IMR-90 (cell line): ENCODE results near the gene FAM162A. TPM values are rescaled to one million over a fixed set of nuclear protein-coding genes. Genes with fewer than 3 reads are reported as not detected.

Experiments
- ATAC-seq: fragments of 200-7000 bp; cut with Tn5 transposase; 2 replicates; pipeline ENCODE4 v1.9.1; 2020; ENCODE audit warnings: low read depth, mild to moderate bottlenecking, moderate library complexity
- BruUV-seq: library from RNA; stranded (reverse); fragments of 400-500 nt; replicated peaks from 2 replicates; lab custom pipeline; 2021; lab: Mats Ljungman, UMichigan
- CTCF ChIA-PET: fragments of 300-600 bp; formaldehyde crosslinking; extraction: SDS; loops from one replicate; lab custom pipeline; 2021; ENCODE audit warnings: antibody characterized with exemption; lab: Yijun Ruan, JAX
- POLR2A ChIA-PET: fragments of 300-600 bp; sonication (Branson Sonifier 250); formaldehyde crosslinking; loops from one replicate; lab custom pipeline; 2022; ENCODE audit warnings: antibody characterized with exemption; ENCODE audit not compliant: unreplicated experiment; lab: Charles Lee
- DNase-seq: peaks from one replicate; pipeline ENCODE4 v3.0.0; 2013
- H2AFZ ChIP-seq: replicated peaks from 2 replicates; pipeline ENCODE3; 2013; ENCODE audit warnings: low read length, mild to moderate bottlenecking; ENCODE audit not compliant: poor library complexity
- H2AK5ac ChIP-seq: 2 replicates; pipeline ENCODE4 v1.6.1; 2013; ENCODE audit warnings: low read depth, low read length, inconsistent platforms
- H2AK9ac ChIP-seq: replicated peaks from 2 replicates; pipeline ENCODE3; 2013; ENCODE audit warnings: mild to moderate bottlenecking, low read depth, low read length, moderate library complexity; ENCODE audit not compliant: poor library complexity
- H2BK120ac ChIP-seq: 2 replicates; pipeline ENCODE4 v1.6.1; 2013; ENCODE audit warnings: low read depth, low read length, inconsistent platforms
- H2BK15ac ChIP-seq: 3 replicates; pipeline ENCODE4 v1.6.1; 2013; ENCODE audit warnings: low read depth, low read length, inconsistent platforms
- H2BK20ac ChIP-seq: 2 replicates; pipeline ENCODE4 v1.6.1; 2013; ENCODE audit warnings: low read depth, mild to moderate bottlenecking, inconsistent platforms, low read length, moderate library complexity
- H2BK5ac ChIP-seq: 2 replicates; pipeline ENCODE4 v1.6.1; 2013; ENCODE audit warnings: mild to moderate bottlenecking, low read depth, low read length, inconsistent platforms; ENCODE audit not compliant: poor library complexity, severe bottlenecking
- H3K14ac ChIP-seq: replicated peaks from 2 replicates; pipeline ENCODE4 v1.6.1; 2013; ENCODE audit warnings: low read depth, low read length, inconsistent platforms
- H3K18ac ChIP-seq: 2 replicates; pipeline ENCODE4 v1.6.1; 2013; ENCODE audit warnings: low read depth, low read length, control low read depth
- H3K23ac ChIP-seq: 2 replicates; pipeline ENCODE4 v1.6.1; 2013; ENCODE audit warnings: low read depth, low read length, inconsistent platforms
- H3K27ac ChIP-seq: 2 replicates; pipeline ENCODE4 v1.5.1; 2013; ENCODE audit warnings: mild to moderate bottlenecking, control low read depth, low read length; ENCODE audit not compliant: insufficient read depth
- H3K27me3 ChIP-seq: 2 replicates; pipeline ENCODE4 v1.6.1; 2013; ENCODE audit warnings: low read length; ENCODE audit not compliant: control insufficient read depth, insufficient read depth
- H3K36me3 ChIP-seq: 2 replicates; pipeline ENCODE4 v1.6.1; 2013; ENCODE audit warnings: low read length, mixed read lengths; ENCODE audit not compliant: control insufficient read depth, insufficient read depth
- H3K4ac ChIP-seq: 2 replicates; pipeline ENCODE4 v1.6.1; 2013; ENCODE audit warnings: low read depth, low read length, inconsistent platforms
- H3K4me1 ChIP-seq: 2 replicates; pipeline ENCODE4 v1.6.1; 2013; ENCODE audit warnings: low read length, mixed read lengths; ENCODE audit not compliant: control insufficient read depth, insufficient read depth
- H3K4me2 ChIP-seq: 2 replicates; pipeline ENCODE4 v1.6.1; 2013; ENCODE audit warnings: low read depth, mild to moderate bottlenecking, control low read depth, low read length, moderate library complexity
- H3K4me3 ChIP-seq: 2 replicates; pipeline ENCODE4 v1.5.1; 2013; ENCODE audit warnings: low read depth, mild to moderate bottlenecking, control low read depth, low read length, moderate library complexity; ENCODE audit not compliant: insufficient read depth
- H3K56ac ChIP-seq: 2 replicates; pipeline ENCODE4 v1.6.1; 2013; ENCODE audit warnings: low read length, inconsistent platforms; ENCODE audit not compliant: insufficient read depth; ENCODE audit errors: extremely low read depth
- H3K79me1 ChIP-seq, 2 experiments: 2 replicates each; pipeline ENCODE4 v1.6.1; 2013; ENCODE audit warnings: low read length in 2 of 2, inconsistent platforms in 1 of 2, low read depth in 1 of 2
- H3K9ac ChIP-seq: 2 replicates; pipeline ENCODE4 v1.6.1; 2013; ENCODE audit warnings: low read depth, low read length, control low read depth
- H3K9me1 ChIP-seq: 2 replicates; pipeline ENCODE4 v1.6.1; 2013; ENCODE audit warnings: low read length, inconsistent platforms; ENCODE audit not compliant: insufficient read depth
- H3K9me3 ChIP-seq: 2 replicates; pipeline ENCODE4 v1.6.1; 2013; ENCODE audit warnings: low read length; ENCODE audit not compliant: control insufficient read depth, insufficient read depth
- H4K20me1 ChIP-seq: 2 replicates; pipeline ENCODE4 v1.6.1; 2013; ENCODE audit warnings: low read length, inconsistent platforms; ENCODE audit not compliant: insufficient read depth
- H4K5ac ChIP-seq: 2 replicates; pipeline ENCODE4 v1.6.1; 2013; ENCODE audit warnings: mild to moderate bottlenecking, low read depth, low read length, control low read depth
- H4K8ac ChIP-seq, 2 experiments: 2 replicates each; pipeline ENCODE4 v1.6.1; 2013; ENCODE audit warnings: low read depth in 2 of 2, low read length in 2 of 2, control low read depth in 1 of 2, inconsistent platforms in 1 of 2
- H4K91ac ChIP-seq: 2 replicates; pipeline ENCODE4 v1.6.1; 2013; ENCODE audit warnings: low read depth, low read length, inconsistent platforms; ENCODE audit not compliant: insufficient read depth
- BHLHE40 ChIP-seq: fragments of 150-350 bp; IDR thresholded peaks from 2 replicates; pipeline ENCODE4 v1.6.1; 2016; ENCODE audit warnings: mild to moderate bottlenecking, low read depth, low read length
- CEBPB ChIP-seq: IDR thresholded peaks from 2 replicates; pipeline ENCODE4 v1.6.1; 2012; ENCODE audit warnings: low read depth, low read length, improper control_type of control experiment
- CHD1 ChIP-seq: IDR thresholded peaks from 2 replicates; pipeline ENCODE4 v1.6.1; 2012; ENCODE audit warnings: low read depth, low read length, improper control_type of control experiment
- NFE2L2 ChIP-seq: fragments of 150-350 bp; IDR thresholded peaks from 2 replicates; pipeline ENCODE4 v1.6.1; 2016; ENCODE audit warnings: low read depth, mild to moderate bottlenecking, low read length
- SMC3 ChIP-seq: fragments of 150-350 bp; IDR thresholded peaks from 2 replicates; pipeline ENCODE4 v1.6.1; 2016; ENCODE audit warnings: low read depth, mild to moderate bottlenecking, antibody characterized with exemption, low read length, moderate library complexity
- whole genome bisulfite sequencing, 2 experiments: methylation state at CpG; one replicate each; pipeline versions ENCODE4 v1.1.5 to v1.1.7; 2013; ENCODE audit warnings: missing lambda C conversion rate in 2 of 2; ENCODE audit not compliant: insufficient read length in 1 of 2; ENCODE audit errors: extremely low coverage in 2 of 2; 5-methylcytosine and 5-hydroxymethylcytosine counted together
- dilution Hi-C: fragments of 300-500 bp; cut with HindIII; formaldehyde crosslinking; loops from one replicate; pipeline ENCODE4 v1.14.3; 2018; ENCODE audit warnings: low sequenced_read_pairs; ENCODE audit not compliant: unreplicated experiment
- in situ Hi-C: fragments of 300-500 bp; cut with MboI; formaldehyde crosslinking; loops from 3 replicates; pipeline ENCODE4 v1.14.3; 2019; ENCODE audit warnings: low sequenced_read_pairs, inconsistent platforms, mixed read lengths
- intact Hi-C: fragments of 100-400 bp; cut with micrococcal nuclease; formaldehyde crosslinking; loops from 2 replicates; pipeline ENCODE4 v1.10.0; 2022
- polyA plus RNA-seq, 3 experiments: library from polyadenylated mRNA; depleted of rRNA; stranded (reverse); fragments of >200 nt; gene quantifications; 2 replicates each; pipeline ENCODE4 v1.2.3, GENCODE V29; 2012; ENCODE audit warnings: low replicate concordance in 1 of 3
- total RNA-seq: library from RNA; depleted of rRNA; stranded (reverse); fragments of >200 nt; gene quantifications from 2 replicates; pipeline ENCODE4 v1.2.3, GENCODE V29; 2012

The FAM162A gene
- total and polyA plus RNA-seq, 2 of the 4 experiments (the other 2 are of a cell fraction) = 33.9 to 66.8 TPM

DNA sequence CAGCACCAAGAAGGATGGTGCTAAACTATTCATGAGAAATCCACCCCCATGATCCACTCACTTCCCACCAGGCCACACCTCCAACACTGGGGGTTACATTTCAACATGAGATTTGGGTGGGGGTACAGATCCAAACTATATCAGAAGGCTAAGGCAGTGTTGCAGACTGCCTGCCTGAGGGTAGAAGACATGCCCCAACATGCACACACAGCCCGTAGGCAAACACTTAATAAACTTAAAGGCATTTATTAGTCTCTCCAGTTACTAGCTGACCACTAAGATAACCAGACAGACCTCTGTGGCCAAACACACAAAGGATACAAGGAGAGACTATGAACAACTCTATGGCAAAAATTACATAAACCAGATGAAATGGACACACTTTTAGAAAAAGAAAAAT, 10.2 kb downstream of the FAM162A start:
- Histone ChIP-seq H4K91ac (peak overlapping the region; percentile 53), H2AK9ac (peak overlapping the region; percentile 56), H2BK15ac (no peak overlapping the region), H3K4me1 (peaks cover 5% of the 10 kb centered on the region), H4K20me1 (no peaks in the 10 kb centered on the region), H2AK5ac (peak overlapping the region; percentile 57; the same call in 1 of the 2 replicates), H2BK120ac (peak overlapping the region; percentile 87), H3K4ac (peak overlapping the region; percentile 72), H4K5ac (peak overlapping the region; percentile 83), H3K23ac (peak overlapping the region; percentile 78; the same call in 1 of the 2 replicates), H2BK5ac (peak overlapping the region; percentile 80), H3K4me3 (no peak overlapping the region), H3K9ac (0 out of 2 replicates have a peak overlapping the region, but pooled peaks have one; percentile 25), H3K9me1 (no peaks in the 10 kb centered on the region), H3K9me3 (no peaks in the 10 kb centered on the region), H3K27me3 (no peaks in the 10 kb centered on the region), H3K56ac (no peak overlapping the region), H3K4me2 (no peak overlapping the region), H3K36me3 (no peaks in the 10 kb centered on the region; the same call in 1 of the 2 replicates), H3K79me1 (peaks cover 0 to 3% of the 10 kb centered on the region in 2 experiments; a peak in 2 of 4 replicates), H4K8ac (peak overlapping the region; percentile 80 to 94; a peak in 3 of 4 replicates), H3K14ac (peak overlapping the region; percentile 50; the same call in 1 of the 2 replicates), H3K27ac (peak overlapping the region; percentile 55; the same call in 1 of the 2 replicates), H3K18ac (peak overlapping the region; percentile 98), H2BK20ac (peak overlapping the region; percentile 27; the same call in 1 of the 2 replicates), H2AFZ (no peak overlapping the region)
- BruUV-seq = no TSS peak
- CTCF ChIA-PET = interaction anchor here (2.0 kb wide), 1 partner anchor 10 kb away, joined by 14 read pairs; the partner anchor contains the start of gene FAM162A
- peak; percentile 4 for DNase-seq
- ATAC-seq = peak; percentile 50
- intact Hi-C loops = loop anchor here (5.0 kb wide), 1 partner anchor 168 kb away; the partner anchor contains the start of genes DTX3L and PARP9
- dilution Hi-C loops = no loop called here
- TF ChIP-seq BHLHE40 (no peak), CEBPB (no peak), CHD1 (no peak), NFE2L2 (no peak), SMC3 (no peak)
- WGBS, 2 experiments = no CpG with 5 or more reads among the region's 1 CpG
- in situ Hi-C loops = loop anchor here (10.0 kb wide), 1 partner anchor 281 kb away; no protein-coding TSS in a partner anchor
- POLR2A ChIA-PET = no interaction called here
